Stimulated activated CD4-positive, alpha-beta T cell treated with anti-CD3 and anti-CD28 coated beads, Interleukin-1b, Interleukin-23, amount 100 ng/mL, for 4 hours (primary cell): ENCODE results near the gene PPP1R12B.
"Not testable (repeated sequence)": the region's sequence is repeated elsewhere in the genome, so short reads cannot be mapped to it uniquely, and the experiment has no call there.

Experiments
- DNase-seq, 2 donors: peaks; one replicate each; pipeline ENCODE4 v3.0.0-alpha.2; 2020; ENCODE audit warnings: low read depth in 2 of 2

The PPP1R12B gene

GRCh38 chr1:202630096-202630495 is 281.6 kb downstream of the PPP1R12B start:
- DNase-seq = not testable (repeated sequence)

- DNase-seq = no peak
Observed at GRCh38 chr1:202630541-202630940, 282.0 kb downstream of the PPP1R12B start.

- no peak for DNase-seq
Observed at GRCh38 chr1:202631076-202631923, 282.8 kb downstream of the PPP1R12B start.

GRCh38 chr1:202632241-202632640 is 283.7 kb downstream of the PPP1R12B start:
- DNase-seq = no peak

GRCh38 chr1:202636171-202636570 is 287.7 kb downstream of the PPP1R12B start:
- not testable (repeated sequence) for DNase-seq

- DNase-seq = not testable (repeated sequence)
Observed at GRCh38 chr1:202637321-202638018, 289.0 kb downstream of the PPP1R12B start.

- DNase-seq = no peak
Observed at GRCh38 chr1:202638019-202638700, 289.7 kb downstream of the PPP1R12B start.

GRCh38 chr1:202638701-202639305 is 290.3 kb downstream of the PPP1R12B start:
- DNase-seq = not testable (repeated sequence)

- DNase-seq = no peak
Observed at GRCh38 chr1:202639500-202639899, 291.0 kb downstream of the PPP1R12B start.

GRCh38 chr1:202642212-202642611 is 293.7 kb downstream of the PPP1R12B start:
- no peak for DNase-seq
